Osteocyte (in vitro differentiated cells): Measurements from ENCODE around the gene MS4A13. TPM values are rescaled to one million over a fixed set of nuclear protein-coding genes. Genes with fewer than 3 reads are reported as not detected.
"Not testable (repeated sequence)": the region's sequence is repeated elsewhere in the genome, so short reads cannot be mapped to it uniquely, and the experiment has no call there.

Source experiments
- DNase-seq: peaks from one replicate; pipeline ENCODE4 v3.0.0; 2021; ENCODE audit warnings: mixed read lengths; ENCODE audit not compliant: unreplicated experiment; ENCODE audit errors: extremely low spot score
- H3K27ac Mint-ChIP-seq: one replicate; pipeline ENCODE4 v1.8.0; 2021; ENCODE audit warnings: mild to moderate bottlenecking, mixed read lengths; ENCODE audit not compliant: unreplicated experiment
- H3K27me3 Mint-ChIP-seq: one replicate; pipeline ENCODE4 v1.8.0; 2021; ENCODE audit warnings: mixed read lengths; ENCODE audit not compliant: unreplicated experiment
- H3K36me3 Mint-ChIP-seq: one replicate; pipeline ENCODE4 v1.8.0; 2021; ENCODE audit warnings: mixed read lengths; ENCODE audit not compliant: unreplicated experiment
- H3K4me1 Mint-ChIP-seq: one replicate; pipeline ENCODE4 v1.8.0; 2021; ENCODE audit warnings: mixed read lengths; ENCODE audit not compliant: unreplicated experiment
- H3K4me3 Mint-ChIP-seq: one replicate; pipeline ENCODE4 v1.8.0; 2021; ENCODE audit warnings: mild to moderate bottlenecking, moderate library complexity, mixed read lengths; ENCODE audit not compliant: unreplicated experiment
- H3K9me3 Mint-ChIP-seq: one replicate; pipeline ENCODE4 v1.8.0; 2021; ENCODE audit warnings: mixed read lengths; ENCODE audit not compliant: unreplicated experiment
- total RNA-seq: library from RNA; stranded (reverse); gene quantifications from 2 replicates; pipeline ENCODE4 v1.2.1, GENCODE V29; 2021
- TF ChIP-seq, protein P1 (sequence below): fragments of 200-600 bp; sonication (generic); IDR thresholded peaks from 2 replicates; pipeline ENCODE4 v1.5.0; 2021; ENCODE audit warnings: antibody characterized with exemption, mild to moderate bottlenecking, moderate library complexity

Gene MS4A13
- total RNA-seq, 1 donor from 2014 or later = not detected

DNA sequence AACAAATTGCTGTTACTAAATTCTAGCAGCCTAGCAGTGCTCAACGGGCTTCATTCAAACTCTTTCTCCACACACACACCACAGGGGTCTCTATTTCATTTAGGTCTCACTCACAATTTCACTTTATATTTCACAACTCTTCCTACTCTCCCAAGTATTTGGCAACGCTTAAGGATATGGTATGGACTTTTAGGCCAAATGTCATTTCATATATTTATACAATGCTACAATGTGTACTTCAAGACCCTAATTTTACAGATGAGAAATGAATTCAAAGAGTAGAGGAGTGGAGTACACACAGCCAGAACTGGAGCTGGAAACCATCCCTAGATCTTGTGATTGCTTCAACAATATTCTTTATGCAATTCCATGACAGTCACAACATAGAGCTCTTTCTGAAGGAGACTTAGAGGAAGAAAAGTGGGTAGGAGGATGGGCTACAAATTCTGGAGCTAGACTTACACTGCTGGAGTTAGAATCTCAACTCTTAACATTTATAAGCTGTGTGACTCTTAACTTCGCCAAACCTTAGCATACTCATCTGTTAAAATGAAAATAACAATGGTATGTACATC is 2.5 kb upstream of the MS4A13 start:
- DNase-seq = no peak
- TF ChIP-seq, protein P1, sequence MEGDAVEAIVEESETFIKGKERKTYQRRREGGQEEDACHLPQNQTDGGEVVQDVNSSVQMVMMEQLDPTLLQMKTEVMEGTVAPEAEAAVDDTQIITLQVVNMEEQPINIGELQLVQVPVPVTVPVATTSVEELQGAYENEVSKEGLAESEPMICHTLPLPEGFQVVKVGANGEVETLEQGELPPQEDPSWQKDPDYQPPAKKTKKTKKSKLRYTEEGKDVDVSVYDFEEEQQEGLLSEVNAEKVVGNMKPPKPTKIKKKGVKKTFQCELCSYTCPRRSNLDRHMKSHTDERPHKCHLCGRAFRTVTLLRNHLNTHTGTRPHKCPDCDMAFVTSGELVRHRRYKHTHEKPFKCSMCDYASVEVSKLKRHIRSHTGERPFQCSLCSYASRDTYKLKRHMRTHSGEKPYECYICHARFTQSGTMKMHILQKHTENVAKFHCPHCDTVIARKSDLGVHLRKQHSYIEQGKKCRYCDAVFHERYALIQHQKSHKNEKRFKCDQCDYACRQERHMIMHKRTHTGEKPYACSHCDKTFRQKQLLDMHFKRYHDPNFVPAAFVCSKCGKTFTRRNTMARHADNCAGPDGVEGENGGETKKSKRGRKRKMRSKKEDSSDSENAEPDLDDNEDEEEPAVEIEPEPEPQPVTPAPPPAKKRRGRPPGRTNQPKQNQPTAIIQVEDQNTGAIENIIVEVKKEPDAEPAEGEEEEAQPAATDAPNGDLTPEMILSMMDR = no peak
- Mint-ChIP-seq H3K9me3 (no peaks in the 10 kb centered on the region), H3K27ac (no peak overlapping the region), H3K4me3 (no peak overlapping the region), H3K4me1 (peaks cover 25% of the 10 kb centered on the region), H3K27me3 (no peaks in the 10 kb centered on the region), H3K36me3 (no peaks in the 10 kb centered on the region)

DNA sequence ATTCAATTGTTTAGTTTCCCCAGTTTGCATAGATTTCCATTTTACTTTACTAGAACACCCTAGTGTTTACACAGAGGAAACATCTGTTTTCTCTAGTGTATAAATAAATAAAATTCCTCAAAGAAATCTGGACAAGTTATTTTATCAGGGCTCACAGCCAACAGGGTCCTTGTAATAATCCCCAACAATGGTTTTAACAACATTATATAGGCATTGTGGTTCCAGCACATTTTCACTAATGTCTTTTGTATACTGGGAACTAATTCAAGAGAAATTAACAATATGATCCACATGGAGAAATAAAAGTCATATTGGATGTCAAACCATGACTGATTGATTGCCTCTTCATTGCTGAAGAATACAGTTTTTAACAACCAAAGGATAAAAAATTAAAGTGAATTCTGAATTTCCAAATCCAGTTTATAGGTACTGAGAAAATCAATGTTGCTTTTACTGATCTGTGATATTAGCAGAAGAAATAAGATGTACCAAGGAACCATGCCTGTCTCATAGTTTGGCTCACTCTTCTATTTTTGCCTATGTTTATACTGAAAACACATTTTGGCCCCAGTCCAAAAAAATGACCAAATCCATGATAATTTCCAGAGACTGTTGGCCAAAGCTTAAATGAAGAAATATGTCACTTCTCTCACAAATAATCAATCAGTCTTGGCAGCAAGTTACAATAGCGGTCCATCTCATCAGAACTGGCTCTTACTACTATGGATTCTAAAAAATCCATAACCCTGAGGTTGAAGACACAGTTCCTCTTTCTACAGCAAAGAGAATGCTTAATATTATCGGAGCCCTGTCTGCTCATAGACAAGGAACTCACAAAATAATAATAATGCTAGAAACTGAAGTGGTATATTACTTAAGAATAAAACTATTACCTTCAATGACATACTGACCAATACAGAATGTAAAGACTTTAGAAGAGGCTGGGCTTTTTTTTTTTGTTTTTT is 1.4 kb upstream of the MS4A13 start:
- no peak overlapping the region for H3K4me3 Mint-ChIP-seq
- H3K27ac Mint-ChIP-seq = no peak overlapping the region
- TF ChIP-seq, protein P1 = no peak
- H3K27me3 Mint-ChIP-seq = peaks cover 5% of the 10 kb centered on the region
- no peak for DNase-seq
- peaks cover 25% of the 10 kb centered on the region for H3K4me1 Mint-ChIP-seq
- no peaks in the 10 kb centered on the region for H3K9me3 Mint-ChIP-seq
- no peaks in the 10 kb centered on the region for H3K36me3 Mint-ChIP-seq

DNA sequence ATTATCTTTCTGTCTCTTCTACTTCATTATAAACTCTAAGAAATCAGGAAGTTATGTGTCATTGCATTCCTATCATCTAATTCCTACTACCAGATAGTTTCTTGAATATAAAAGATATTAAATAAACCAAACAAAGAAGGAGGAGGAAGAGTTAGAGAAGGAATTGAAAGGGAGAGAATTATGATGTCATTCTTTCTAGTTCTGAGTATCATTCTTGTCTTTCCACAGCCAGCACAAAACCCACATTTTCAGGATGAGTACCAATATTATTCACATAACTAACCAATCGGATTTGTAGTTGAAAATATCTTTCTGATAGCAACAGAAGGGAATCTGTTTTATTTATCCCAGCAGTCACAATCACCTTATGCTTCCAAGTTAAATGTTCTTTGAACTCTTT is 13.3 kb downstream of the MS4A13 start:
- H3K4me3 Mint-ChIP-seq = no peak overlapping the region
- H3K36me3 Mint-ChIP-seq = no peaks in the 10 kb centered on the region
- no peaks in the 10 kb centered on the region for H3K4me1 Mint-ChIP-seq
- no peak overlapping the region for H3K27ac Mint-ChIP-seq
- peaks cover 3% of the 10 kb centered on the region for H3K27me3 Mint-ChIP-seq
- DNase-seq = no peak
- H3K9me3 Mint-ChIP-seq = peaks cover 5% of the 10 kb centered on the region
- TF ChIP-seq, protein P1 = no peak

DNA sequence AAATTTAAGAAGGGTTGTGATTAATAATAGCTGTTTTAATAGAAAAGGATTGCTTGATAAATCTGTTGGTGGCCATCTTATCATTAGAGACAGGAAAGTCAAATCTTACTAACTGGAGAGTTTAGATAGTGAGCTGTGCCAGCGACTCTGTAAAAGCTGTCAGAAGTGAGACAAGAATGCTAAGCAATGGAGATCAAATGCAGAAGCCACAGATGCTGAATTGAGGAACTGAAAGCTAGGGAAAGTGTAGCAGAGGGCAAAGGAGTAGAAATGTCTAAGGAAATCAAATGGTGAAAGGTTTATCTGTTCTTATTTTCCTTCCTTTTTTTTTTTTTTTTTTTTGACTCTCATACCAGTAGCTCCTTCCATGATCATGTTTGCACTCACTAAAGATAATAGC is 13.7 kb downstream of the MS4A13 start:
- TF ChIP-seq, protein P1 = no peak
- Mint-ChIP-seq H3K4me3 (no peak overlapping the region), H3K27ac (no peak overlapping the region), H3K4me1 (no peaks in the 10 kb centered on the region), H3K27me3 (peaks cover 3% of the 10 kb centered on the region), H3K36me3 (no peaks in the 10 kb centered on the region), H3K9me3 (peaks cover 5% of the 10 kb centered on the region)
- DNase-seq = no peak

DNA sequence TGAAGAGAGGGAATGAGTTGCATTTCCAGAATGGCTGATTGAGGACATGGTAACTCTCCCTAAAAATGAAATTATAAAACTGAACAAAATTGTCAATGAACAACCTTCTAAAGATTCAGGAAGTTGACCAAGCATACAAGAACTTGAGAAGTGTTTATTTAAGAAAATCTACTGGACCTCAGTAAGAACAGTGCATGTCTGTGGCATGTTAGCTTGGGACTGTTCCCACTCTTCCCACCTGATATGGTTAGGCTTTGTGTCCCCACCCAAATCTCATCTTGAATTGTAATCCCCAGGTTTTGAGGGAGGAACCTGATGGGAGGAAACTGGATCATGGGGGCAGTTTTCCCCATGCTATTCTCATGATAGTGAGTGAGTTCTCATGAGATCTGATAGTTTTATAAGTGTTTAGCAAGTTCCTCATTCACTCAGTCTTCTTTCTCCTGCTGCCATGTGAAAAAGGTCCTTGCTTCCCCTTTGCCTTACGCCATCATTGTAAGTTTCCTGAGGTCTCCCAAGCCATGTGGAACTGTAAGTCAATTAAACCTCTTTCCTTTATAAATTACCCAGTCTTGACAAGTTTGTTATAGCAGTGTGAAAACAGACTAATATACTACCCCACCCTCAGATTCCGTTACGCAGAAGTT is 15.4 kb downstream of the MS4A13 start:
- no peak for DNase-seq
- Mint-ChIP-seq H3K4me1 (no peaks in the 10 kb centered on the region), H3K9me3 (peaks cover 5% of the 10 kb centered on the region), H3K27me3 (peaks cover 3% of the 10 kb centered on the region), H3K27ac (no peak overlapping the region), H3K36me3 (no peaks in the 10 kb centered on the region), H3K4me3 (no peak overlapping the region)
- TF ChIP-seq, protein P1 = no peak

DNA sequence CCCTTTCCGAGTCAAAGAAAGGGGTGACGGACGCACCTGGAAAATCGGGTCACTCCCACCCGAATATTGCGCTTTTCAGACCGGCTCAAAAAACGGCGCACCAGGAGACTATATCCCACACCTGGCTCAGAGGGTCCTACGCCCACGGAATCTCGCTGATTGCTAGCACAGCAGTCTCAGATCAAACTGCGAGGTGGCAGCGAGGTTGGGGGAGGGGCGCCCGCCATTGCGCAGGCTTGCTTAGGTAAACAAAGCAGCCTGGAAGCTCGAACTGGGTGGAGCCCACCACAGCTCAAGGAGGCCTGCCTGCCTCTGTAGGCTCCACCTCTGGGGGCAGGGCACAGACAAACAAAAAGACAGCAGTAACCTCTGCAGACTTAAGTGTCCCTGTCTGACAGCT is 17.2 kb downstream of the MS4A13 start:
- not testable (repeated sequence) for H3K36me3 Mint-ChIP-seq, H3K27me3 Mint-ChIP-seq, DNase-seq, H3K4me3 Mint-ChIP-seq, H3K9me3 Mint-ChIP-seq, H3K4me1 Mint-ChIP-seq, H3K27ac Mint-ChIP-seq

DNA sequence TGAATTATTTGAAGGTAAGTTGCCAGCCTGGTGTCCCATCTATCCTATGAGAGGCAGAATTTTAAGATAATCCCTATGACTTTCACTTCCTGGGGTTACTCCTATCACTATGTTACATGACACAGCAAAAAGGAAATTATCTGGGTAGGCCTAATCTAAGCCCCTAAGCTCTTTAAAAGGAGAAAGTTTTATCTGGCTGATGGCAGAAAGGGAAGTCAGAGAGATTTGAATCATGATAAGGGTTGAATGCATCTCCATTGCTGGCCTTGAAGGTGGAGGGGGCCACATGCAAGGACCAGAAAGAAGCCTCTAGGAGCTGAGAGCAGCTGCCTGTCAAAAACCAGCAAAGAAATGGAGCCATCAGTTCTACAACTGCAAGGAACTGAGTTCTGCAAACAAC is 23.4 kb downstream of the MS4A13 start:
- not testable (repeated sequence) for H3K4me1 Mint-ChIP-seq, DNase-seq, H3K9me3 Mint-ChIP-seq, H3K36me3 Mint-ChIP-seq, H3K27ac Mint-ChIP-seq, H3K4me3 Mint-ChIP-seq
- peaks cover 11% of the 10 kb centered on the region for H3K27me3 Mint-ChIP-seq
